K562 (cell line): ENCODE data around the gene C1QTNF6. TPM values are rescaled to one million over a fixed set of nuclear protein-coding genes. Genes with fewer than 3 reads are reported as not detected.

Experiments
- ATAC-seq: fragments of 200-7000 bp; cut with Tn5 transposase; 3 replicates; pipeline ENCODE4 v1.9.1; 2020; ENCODE audit warnings: moderate library complexity
- BruUV-seq: library from RNA; stranded (reverse); fragments of 400-500 nt; replicated peaks from 2 replicates; lab custom pipeline; 2021; lab: Mats Ljungman, UMichigan
- CTCF ChIA-PET: fragments of 300-600 bp; formaldehyde crosslinking; extraction: SDS; loops from one replicate; lab custom pipeline; 2021; ENCODE audit warnings: low intra/inter-chr PET ratio; lab: Yijun Ruan, JAX
- POLR2A ChIA-PET: fragments of 300-600, 350-650 bp; sonication (Branson Sonifier 250); formaldehyde crosslinking; extraction: SDS; loops from one replicate; lab custom pipeline; 2021; ENCODE audit warnings: antibody characterized with exemption, inconsistent platforms; lab: Yijun Ruan, JAX
- DNase-seq, 4 experiments: peaks; one replicate each; pipeline versions ENCODE4 v3.0.0 to v3.0.0-alpha.2; 2011 to 2018; ENCODE audit warnings: low spot score in 3 of 4, mixed read lengths in 3 of 4; ENCODE audit errors: extremely low read depth in 1 of 4
- FAIRE-seq: peaks from 2 replicates; lab custom pipeline; 2011; peaks lifted over from hg19 to GRCh38; lab: Jason Lieb, UNC
- H2AFZ ChIP-seq: 2 replicates; pipeline ENCODE4 v1.6.0; 2011; ENCODE audit warnings: low read depth, low read length, control low read depth, inconsistent platforms
- H3K27ac ChIP-seq: fragments of 200-600 bp; 3 replicates; pipeline ENCODE4 v1.8.0; 2011; ENCODE audit warnings: low read depth, mild to moderate bottlenecking, control low read depth, inconsistent platforms, low read length, moderate library complexity, mixed read lengths; ENCODE audit errors: extremely low read depth
- H3K27me3 ChIP-seq, 2 experiments: fragments of 300-600 bp in 1 of 2; 2 replicates in 1 of 2; 3 replicates in 1 of 2; pipeline versions ENCODE4 v1.6.0 to v1.8.0; 2011; ENCODE audit warnings: inconsistent platforms in 2 of 2, low read length in 2 of 2, mild to moderate bottlenecking in 1 of 2, mixed read lengths in 1 of 2, moderate library complexity in 1 of 2; ENCODE audit not compliant: control insufficient read depth in 2 of 2, insufficient read depth in 2 of 2
- H3K36me3 ChIP-seq: fragments of 300-600 bp; 3 replicates; pipeline ENCODE4 v1.8.0; 2011; ENCODE audit warnings: mild to moderate bottlenecking, low read length, inconsistent platforms; ENCODE audit not compliant: control insufficient read depth, insufficient read depth
- H3K4me1 ChIP-seq, 2 experiments: fragments of 200-600 bp in 1 of 2; replicated peaks in 1 of 2; 2 replicates in 1 of 2; 3 replicates in 1 of 2; pipeline versions ENCODE4 v1.5.1 to v1.8.0; 2011; ENCODE audit warnings: inconsistent platforms in 2 of 2, low read length in 2 of 2, mild to moderate bottlenecking in 1 of 2, mixed read lengths in 1 of 2, moderate library complexity in 1 of 2; ENCODE audit not compliant: control insufficient read depth in 2 of 2, insufficient read depth in 2 of 2
- H3K4me2 ChIP-seq: 2 replicates; pipeline ENCODE4 v1.6.1; 2011; ENCODE audit warnings: low read length, control low read depth, inconsistent platforms, mixed read lengths; ENCODE audit not compliant: insufficient read depth
- H3K4me3 ChIP-seq: fragments of 200-600 bp; sonication (generic), shearing (Covaris generic); 2 replicates; pipeline ENCODE4 v1.5.1; 2016; ENCODE audit warnings: control low read depth, inconsistent platforms
- H3K79me2 ChIP-seq: fragments of 200-600 bp; 3 replicates; pipeline ENCODE4 v1.8.0; 2011; ENCODE audit warnings: low read length, inconsistent platforms; ENCODE audit not compliant: control insufficient read depth, insufficient read depth
- H3K9ac ChIP-seq, 2 experiments: 2 replicates each; pipeline versions ENCODE4 v1.6.0 to v1.6.1; 2011; ENCODE audit warnings: low read depth in 2 of 2, low read length in 2 of 2, control low read depth in 1 of 2, inconsistent platforms in 1 of 2, mild to moderate bottlenecking in 1 of 2, mixed read lengths in 1 of 2; ENCODE audit not compliant: insufficient read depth in 1 of 2
- H3K9me1 ChIP-seq: one replicate; pipeline ENCODE4 v1.6.0; 2011; ENCODE audit warnings: inconsistent platforms, mild to moderate bottlenecking, low read length, moderate library complexity; ENCODE audit not compliant: control insufficient read depth, insufficient read depth
- H3K9me3 ChIP-seq: replicated peaks from 2 replicates; pipeline ENCODE4 v1.5.1; 2011; ENCODE audit warnings: low read depth, low read length, inconsistent platforms; ENCODE audit not compliant: control insufficient read depth, insufficient read depth
- H4K20me1 ChIP-seq: replicated peaks from 2 replicates; pipeline ENCODE4 v1.6.1; 2011; ENCODE audit warnings: low read length, inconsistent platforms, mixed read lengths; ENCODE audit not compliant: control insufficient read depth, insufficient read depth
- CBFA2T2 ChIP-seq: fragments of 450-650 bp; conservative IDR thresholded peaks from 2 replicates; pipeline ENCODE4 v1.6.1; 2017; ENCODE audit warnings: mild to moderate bottlenecking
- CBFA2T3 ChIP-seq: fragments of 450-650 bp; IDR thresholded peaks from 2 replicates; pipeline ENCODE4 v1.6.1; 2017
- GATAD2B ChIP-seq: fragments of 450-650 bp; IDR thresholded peaks from 2 replicates; pipeline ENCODE4 v1.6.1; 2017; ENCODE audit warnings: mild to moderate bottlenecking, borderline replicate concordance
- RBM39 ChIP-seq: fragments of 200-400 bp; formaldehyde crosslinking; optimal IDR thresholded peaks from 2 replicates; pipeline ENCODE3; 2018; ENCODE audit warnings: low read depth, low read length
- TAL1 ChIP-seq: fragments of 450-650 bp; IDR thresholded peaks from 2 replicates; pipeline ENCODE4 v1.6.1; 2016; ENCODE audit warnings: mild to moderate bottlenecking
- TCF3 ChIP-seq: sonication (generic); formaldehyde crosslinking; IDR thresholded peaks from 2 replicates; pipeline ENCODE4 v1.4.0; 2020; ENCODE audit warnings: mild to moderate bottlenecking, missing genetic modification reagents
- WGBS: fragments of 100-300 bp; shearing (Covaris generic); methylation state at CpG from one replicate; pipeline ENCODE4 v1.1.6; 2016; ENCODE audit warnings: low coverage, mixed read lengths; ENCODE audit not compliant: insufficient coverage; ENCODE audit errors: missing lambda C conversion rate; 5-methylcytosine and 5-hydroxymethylcytosine counted together
- in situ Hi-C: fragments of 300-500 bp; cut with MboI; formaldehyde crosslinking; loops from 4 replicates; pipeline ENCODE4 v1.15.0; 2018; ENCODE audit warnings: inconsistent platforms, mixed read lengths
- intact Hi-C: fragments of 100-400 bp; cut with micrococcal nuclease; formaldehyde crosslinking; loops from 2 replicates; pipeline ENCODE4 v1.14.2; 2022
- polyA plus RNA-seq, 8 experiments: library from polyadenylated mRNA; depleted of rRNA in 4 of 8; stranded (reverse) in 5 of 8; unstranded in 3 of 8; fragments of >200 nt; fragmentation: Nextera tagmentation in 2 of 8; fragmentation: Illumina TruSeq in 1 of 8; extraction: Ambion mirVana in 2 of 8; extraction: Trizol in 1 of 8; gene quantifications; 2 replicates each; pipeline versions ENCODE4 v1.2.1 to v1.2.3, GENCODE V29; 2011 to 2014; ENCODE audit warnings: inconsistent platforms in 1 of 8, missing spikeins in 1 of 8
- total RNA-seq, 7 experiments: library from RNA; depleted of rRNA in 6 of 7; stranded (reverse); fragments of >200 nt in 6 of 7; fragmentation: Illumina TruSeq in 2 of 7; extraction: Trizol in 2 of 7; gene quantifications; 2 replicates each; pipeline versions ENCODE4 v1.2.1 to v1.2.3, GENCODE V29; 2011 to 2021; ENCODE audit warnings: low replicate concordance in 1 of 7

C1QTNF6 gene
- total and polyA plus RNA-seq, 9 of the 15 experiments (the other 6 are each of a cell fraction or from before 2014, with no cell fraction given): 0.18 to 0.92 (median 0.55) TPM

DNA sequence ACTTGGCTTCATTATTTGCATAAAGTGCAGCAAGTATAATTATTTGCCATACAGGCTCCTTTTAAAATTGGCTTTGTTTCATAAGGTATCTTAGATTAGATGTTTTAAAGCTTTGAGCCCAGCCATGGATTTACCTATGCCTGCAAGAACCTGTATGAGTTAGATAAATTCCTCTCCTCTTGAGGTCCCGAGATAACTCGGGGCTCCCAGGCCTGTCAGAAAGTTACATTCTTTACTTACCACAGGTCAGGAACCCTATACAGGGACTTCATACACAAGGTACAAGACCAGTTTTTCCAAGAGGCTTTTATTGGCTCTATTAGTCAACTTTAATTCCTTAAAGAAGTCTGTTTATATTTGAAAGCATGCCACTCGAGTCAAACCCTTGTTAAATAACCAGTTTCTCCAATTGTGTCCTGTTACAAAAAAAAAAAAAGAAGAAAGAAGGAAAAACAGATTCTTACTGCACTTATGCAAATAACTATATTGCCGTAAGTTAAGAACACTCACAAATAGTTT lies 2.3 kb upstream of the C1QTNF6 start:
- Histone ChIP-seq H3K9me1 (no peaks in the 10 kb centered on the region), H3K4me2 (no peak overlapping the region), H3K9me3 (peaks cover 3% of the 10 kb centered on the region; the same call in 1 of the 2 replicates), H4K20me1 (no peaks in the 10 kb centered on the region), H3K27me3 (peaks cover 0 to 4% of the 10 kb centered on the region in 2 experiments; a peak in 2 of 5 replicates), H3K4me3 (no peak overlapping the region), H3K36me3 (no peaks in the 10 kb centered on the region), H3K79me2 (no peaks in the 10 kb centered on the region), H3K27ac (no peak overlapping the region), H3K9ac (no peak overlapping the region), H3K4me1 (peaks cover 9 to 12% of the 10 kb centered on the region in 2 experiments), H2AFZ (no peak overlapping the region)
- FAIRE-seq (peak; percentile 19), ATAC-seq (no peak), DNase-seq (peak in 1 of 4 experiments; percentile 48)
- CTCF ChIA-PET: no interaction called here
- TF ChIP-seq RBM39 (no peak), TCF3 (CRISPR knock-in tag) (peak; percentile 47; the same call in 1 of the 2 replicates), CBFA2T2 (peak; percentile 31), TAL1 (peak; percentile 11; the same call in 1 of the 2 replicates), GATAD2B (no peak), CBFA2T3 (peak; percentile 58)
- intact Hi-C loops (loop anchor here (10.0 kb wide), 1 partner anchor 406 kb away; no protein-coding TSS in a partner anchor), in situ Hi-C loops (no loop called here)
- POLR2A ChIA-PET: no interaction called here
- BruUV-seq: no TSS peak
- 29% methylated on average over 3 of the region's 4 CpGs for WGBS
